ENCODE measurements around the gene PFKM.

The PFKM gene

DNA sequence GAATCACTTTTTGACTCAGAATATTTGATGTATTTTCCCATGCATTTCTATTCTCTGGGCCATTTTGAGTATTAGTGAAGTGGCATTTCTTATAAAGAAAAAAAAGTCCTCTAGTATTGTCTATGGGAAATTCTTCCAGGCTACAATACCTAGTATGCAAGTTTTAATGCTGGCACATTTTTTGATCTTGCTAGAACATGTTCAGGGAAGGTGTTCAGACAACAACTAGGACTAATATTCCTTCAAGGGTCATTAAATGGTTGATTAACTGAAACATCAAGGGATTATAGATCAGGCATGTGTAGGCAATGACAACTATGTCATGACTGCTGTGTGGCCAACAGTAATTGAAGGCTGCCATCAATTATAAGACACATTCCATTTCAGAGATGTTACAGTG is 71.9 kb downstream of the PFKM start:
- DNase-seq = no peak

DNA sequence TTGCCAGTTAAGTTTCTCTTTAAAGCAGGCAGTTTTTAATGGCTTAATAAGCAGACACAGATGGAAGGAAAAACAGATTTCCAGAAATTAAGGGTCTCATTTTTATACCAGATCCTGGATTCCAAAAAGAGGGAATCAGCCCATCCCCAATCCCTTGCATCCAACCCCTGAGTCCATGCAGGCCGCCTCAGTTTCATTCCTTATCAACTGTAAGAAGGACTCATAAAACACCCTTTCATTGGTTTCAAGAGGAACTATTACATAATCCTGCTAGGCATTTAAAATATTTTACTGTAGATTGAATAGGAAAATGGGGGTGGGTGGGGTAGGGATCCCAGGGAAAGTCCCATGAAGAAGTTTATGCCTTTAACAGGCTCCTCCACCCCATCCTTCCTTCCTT is 73.7 kb downstream of the PFKM start:
- DNase-seq = no peak

- DNase-seq = no peak
These were observed 74.5 kb downstream of the PFKM start for GRCh38 chr12:48193623-48194022.

DNA sequence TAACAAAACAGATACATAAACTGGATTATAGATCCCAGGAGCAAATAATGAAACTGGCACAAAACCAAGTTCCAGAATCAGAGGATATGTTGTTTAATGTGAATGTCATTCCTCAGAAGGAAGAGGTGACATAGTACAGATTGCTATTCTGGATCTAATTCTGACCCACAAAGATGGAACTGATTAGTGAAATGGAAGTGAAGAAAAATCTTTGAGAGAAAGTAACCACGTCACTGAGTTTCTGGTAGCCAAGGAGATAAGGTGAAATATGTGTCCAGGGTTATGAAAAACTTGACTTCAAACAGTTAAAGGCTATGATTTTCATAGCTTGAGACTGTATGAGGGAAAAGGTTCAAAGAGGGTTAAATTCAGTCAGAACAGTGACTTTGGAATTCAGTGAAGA is 75.6 kb downstream of the PFKM start:
- DNase-seq = no peak

All from activated CD4-positive, alpha-beta T cell treated with anti-CD3 and anti-CD28 coated beads, Interleukin-2, Interleukin-6, amounts not matched to agents 100 ng/mL and 50 ng/mL, durations not matched to agents 16 hours and 8 hours (primary cell).